LNCaP clone FGC (cell line): ENCODE data around the gene TSR1.

Source experiments
- DNase-seq: peaks from one replicate; pipeline ENCODE4 v3.0.0-alpha.2; 2011; ENCODE audit warnings: low read depth
- H3K4me3 ChIP-seq: 2 replicates; pipeline ENCODE4 v1.5.1; 2011; ENCODE audit warnings: mild to moderate bottlenecking, low read depth, low read length, control low read depth
- TF ChIP-seq, protein P1 (sequence below): IDR thresholded peaks from 2 replicates; pipeline ENCODE4 v1.5.1; 2012; ENCODE audit warnings: mild to moderate bottlenecking; ENCODE audit not compliant: control insufficient read depth, insufficient read depth; ENCODE audit errors: extremely low read depth

The TSR1 gene

DNA sequence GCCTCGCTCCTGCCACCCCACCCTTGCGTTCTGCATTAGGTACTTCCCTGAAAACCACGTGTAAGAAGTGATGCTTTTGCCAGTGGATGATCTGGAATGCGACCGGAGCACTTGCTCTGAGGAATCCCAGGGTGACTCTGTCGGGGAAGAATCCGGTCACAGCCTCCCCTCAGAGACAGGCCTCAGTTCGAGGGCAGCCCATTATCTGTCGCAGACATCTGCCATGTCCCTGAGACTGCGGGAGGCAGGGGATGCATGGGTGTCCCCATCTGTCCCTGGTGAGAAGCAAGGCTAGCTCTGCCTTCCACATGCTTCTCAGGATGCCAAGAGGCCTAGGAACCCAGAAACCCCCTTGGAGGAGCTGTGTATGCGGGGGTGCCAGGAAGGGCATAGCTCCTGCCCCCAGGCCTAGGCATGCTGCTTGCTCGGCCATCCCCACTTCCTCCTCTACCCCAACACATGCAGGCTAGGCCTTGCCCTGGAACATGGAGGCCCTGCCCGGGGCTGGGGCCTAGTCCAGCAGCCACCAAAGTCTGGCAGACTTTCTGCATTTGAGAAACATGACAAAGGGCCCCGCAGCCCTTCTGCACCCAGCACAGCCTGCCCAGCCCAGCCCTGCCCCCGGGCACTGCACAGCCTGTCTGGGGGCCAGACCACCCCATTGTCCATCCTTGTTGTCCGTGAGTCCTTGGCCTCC lies 44.1 kb upstream of the TSR1 start:
- TF ChIP-seq, protein P1, sequence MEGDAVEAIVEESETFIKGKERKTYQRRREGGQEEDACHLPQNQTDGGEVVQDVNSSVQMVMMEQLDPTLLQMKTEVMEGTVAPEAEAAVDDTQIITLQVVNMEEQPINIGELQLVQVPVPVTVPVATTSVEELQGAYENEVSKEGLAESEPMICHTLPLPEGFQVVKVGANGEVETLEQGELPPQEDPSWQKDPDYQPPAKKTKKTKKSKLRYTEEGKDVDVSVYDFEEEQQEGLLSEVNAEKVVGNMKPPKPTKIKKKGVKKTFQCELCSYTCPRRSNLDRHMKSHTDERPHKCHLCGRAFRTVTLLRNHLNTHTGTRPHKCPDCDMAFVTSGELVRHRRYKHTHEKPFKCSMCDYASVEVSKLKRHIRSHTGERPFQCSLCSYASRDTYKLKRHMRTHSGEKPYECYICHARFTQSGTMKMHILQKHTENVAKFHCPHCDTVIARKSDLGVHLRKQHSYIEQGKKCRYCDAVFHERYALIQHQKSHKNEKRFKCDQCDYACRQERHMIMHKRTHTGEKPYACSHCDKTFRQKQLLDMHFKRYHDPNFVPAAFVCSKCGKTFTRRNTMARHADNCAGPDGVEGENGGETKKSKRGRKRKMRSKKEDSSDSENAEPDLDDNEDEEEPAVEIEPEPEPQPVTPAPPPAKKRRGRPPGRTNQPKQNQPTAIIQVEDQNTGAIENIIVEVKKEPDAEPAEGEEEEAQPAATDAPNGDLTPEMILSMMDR = no peak
- H3K4me3 ChIP-seq = no peak overlapping the region
- DNase-seq = no peak

GRCh38 chr17:2379489-2380225 lies 43.4 kb upstream of the TSR1 start:
- TF ChIP-seq, protein P1 = no peak
- DNase-seq = no peak
- no peak overlapping the region for H3K4me3 ChIP-seq

DNA sequence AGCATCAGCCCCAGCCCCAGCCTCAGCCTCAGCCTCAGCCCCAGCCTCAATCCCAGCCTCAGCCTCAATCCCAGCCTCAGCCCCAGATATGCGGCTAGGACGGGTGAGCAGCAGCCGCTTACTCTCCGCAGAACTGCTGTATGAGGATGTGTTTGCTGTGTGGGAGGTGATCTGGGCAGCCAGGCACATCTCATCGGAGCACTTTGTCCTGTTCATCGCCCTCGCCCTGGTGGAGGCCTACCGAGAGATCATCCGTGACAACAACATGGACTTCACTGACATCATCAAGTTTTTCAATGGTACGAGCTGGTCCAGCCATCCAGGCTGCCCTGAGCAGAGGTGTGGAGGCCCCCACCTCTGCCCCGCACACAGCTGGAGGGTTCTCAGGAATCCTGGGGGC lies 42.6 kb upstream of the TSR1 start:
- TF ChIP-seq, protein P1 = no peak
- H3K4me3 ChIP-seq = no peak overlapping the region
- no peak for DNase-seq

- DNase-seq = no peak
- TF ChIP-seq, protein P1 = no peak
- no peak overlapping the region for H3K4me3 ChIP-seq
Observed at GRCh38 chr17:2377659-2378058, 41.4 kb upstream of the TSR1 start.

- no peak overlapping the region for H3K4me3 ChIP-seq
- TF ChIP-seq, protein P1 = no peak
- no peak for DNase-seq
Observed at GRCh38 chr17:2376107-2376506, 39.9 kb upstream of the TSR1 start.

DNA sequence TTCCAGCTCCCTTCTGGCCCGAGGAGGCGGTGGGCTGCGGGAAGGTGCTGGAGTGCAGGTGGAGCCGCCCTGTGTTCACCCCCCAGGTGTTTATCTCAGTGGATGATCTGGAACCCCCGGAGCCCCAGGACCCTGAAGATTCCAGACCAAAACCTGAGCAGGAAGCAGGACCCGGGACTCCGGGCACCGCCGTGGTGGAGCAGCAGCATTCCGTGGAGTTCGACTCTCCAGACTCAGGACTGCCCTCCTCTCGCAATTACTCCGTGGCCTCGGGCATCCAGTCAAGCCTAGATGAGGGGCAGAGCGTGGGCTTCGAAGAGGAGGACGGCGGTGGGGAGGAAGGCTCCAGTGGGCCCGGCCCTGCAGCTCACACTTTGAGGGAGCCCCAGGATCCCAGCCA lies 39.1 kb upstream of the TSR1 start:
- TF ChIP-seq, protein P1 = no peak
- no peak for DNase-seq
- no peak overlapping the region for H3K4me3 ChIP-seq
